MG63 (cell line): ENCODE results near the gene USP17L29. TPM values are rescaled to one million over a fixed set of nuclear protein-coding genes. Genes with fewer than 3 reads are reported as not detected.
"Not testable (repeated sequence)": the region's sequence is repeated elsewhere in the genome, so short reads cannot be mapped to it uniquely, and the experiment has no call there.

ENCODE experiments used
- DNase-seq: peaks from one replicate; pipeline ENCODE4 v3.0.0-alpha.2; 2020
- H3K27me3 ChIP-seq: fragments of 250-450 bp; sonication (Bioruptor Pico); 2 replicates; pipeline ENCODE4 v1.5.1; 2020; ENCODE audit warnings: mild to moderate bottlenecking, moderate library complexity
- H3K36me3 ChIP-seq: fragments of 250-450 bp; sonication (Bioruptor Pico); 2 replicates; pipeline ENCODE4 v1.5.1; 2020; ENCODE audit warnings: mild to moderate bottlenecking, moderate library complexity
- H3K4me3 ChIP-seq: fragments of 250-450 bp; sonication (Bioruptor Pico); 2 replicates; pipeline ENCODE4 v1.5.1; 2020; ENCODE audit warnings: mild to moderate bottlenecking, moderate library complexity
- H3K9me3 ChIP-seq: fragments of 250-450 bp; sonication (Bioruptor Pico); 2 replicates; pipeline ENCODE4 v1.5.1; 2020; ENCODE audit warnings: mild to moderate bottlenecking, moderate library complexity
- total RNA-seq: library from RNA; depleted of rRNA; stranded (reverse); fragments of >200 nt; shearing (Covaris generic); gene quantifications from 2 replicates; pipeline ENCODE4 v1.2.3, GENCODE V29; 2014; ENCODE audit warnings: low replicate concordance; rRNA removed

Gene USP17L29, protein sequence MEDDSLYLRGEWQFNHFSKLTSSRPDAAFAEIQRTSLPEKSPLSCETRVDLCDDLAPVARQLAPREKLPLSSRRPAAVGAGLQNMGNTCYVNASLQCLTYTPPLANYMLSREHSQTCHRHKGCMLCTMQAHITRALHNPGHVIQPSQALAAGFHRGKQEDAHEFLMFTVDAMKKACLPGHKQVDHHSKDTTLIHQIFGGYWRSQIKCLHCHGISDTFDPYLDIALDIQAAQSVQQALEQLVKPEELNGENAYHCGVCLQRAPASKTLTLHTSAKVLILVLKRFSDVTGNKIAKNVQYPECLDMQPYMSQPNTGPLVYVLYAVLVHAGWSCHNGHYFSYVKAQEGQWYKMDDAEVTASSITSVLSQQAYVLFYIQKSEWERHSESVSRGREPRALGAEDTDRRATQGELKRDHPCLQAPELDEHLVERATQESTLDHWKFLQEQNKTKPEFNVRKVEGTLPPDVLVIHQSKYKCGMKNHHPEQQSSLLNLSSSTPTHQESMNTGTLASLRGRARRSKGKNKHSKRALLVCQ
- total RNA-seq, result not detected in 2 replicates

DNA sequence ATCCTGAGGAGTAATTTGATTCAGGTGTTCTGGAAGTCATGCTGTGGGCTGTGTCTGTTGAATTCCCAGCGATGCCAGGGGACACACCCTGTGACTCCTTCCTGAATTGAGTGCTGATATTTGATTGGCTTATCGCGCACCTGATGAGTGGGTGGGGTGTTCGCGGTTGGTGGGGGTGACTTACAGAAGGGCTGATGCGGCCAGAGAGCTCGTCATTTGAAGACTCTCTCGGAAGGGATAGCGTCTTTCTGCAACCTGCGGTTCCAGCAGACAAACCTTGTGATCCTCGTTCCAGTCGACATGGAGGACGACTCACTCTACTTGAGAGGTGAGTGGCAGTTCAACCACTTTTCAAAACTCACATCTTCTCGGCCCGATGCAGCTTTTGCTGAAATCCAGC is at the start of gene USP17L29:
USP17L29 (plus strand) TSS at position 301 of the 400 bp plus-strand sequence; CDS start at position 301, 0 bp downstream.
- H3K36me3 ChIP-seq, H3K9me3 ChIP-seq, H3K27me3 ChIP-seq, H3K4me3 ChIP-seq, DNase-seq: not testable (repeated sequence)

DNA sequence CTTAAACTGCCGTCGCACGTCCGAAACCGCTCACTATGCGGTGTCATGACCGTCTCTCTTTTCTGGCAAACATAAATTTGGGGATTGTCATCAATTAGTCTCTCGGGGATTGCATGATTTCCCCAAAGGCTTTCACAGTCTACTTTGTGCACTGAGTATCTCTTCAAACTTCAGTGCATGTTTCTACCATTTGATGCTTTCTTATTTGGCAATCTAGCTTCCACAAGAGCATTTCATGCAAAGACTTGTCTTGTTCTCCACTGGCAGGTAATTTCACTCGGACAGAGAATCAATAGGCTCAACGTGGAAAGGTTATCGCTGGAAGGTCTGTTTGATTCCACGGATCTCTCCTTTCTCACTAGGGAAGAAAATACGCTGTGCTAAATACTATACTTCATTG is 29.2 kb upstream of the USP17L29 start:
- not testable (repeated sequence) for H3K4me3 ChIP-seq, H3K36me3 ChIP-seq, H3K27me3 ChIP-seq, H3K9me3 ChIP-seq, DNase-seq

DNA sequence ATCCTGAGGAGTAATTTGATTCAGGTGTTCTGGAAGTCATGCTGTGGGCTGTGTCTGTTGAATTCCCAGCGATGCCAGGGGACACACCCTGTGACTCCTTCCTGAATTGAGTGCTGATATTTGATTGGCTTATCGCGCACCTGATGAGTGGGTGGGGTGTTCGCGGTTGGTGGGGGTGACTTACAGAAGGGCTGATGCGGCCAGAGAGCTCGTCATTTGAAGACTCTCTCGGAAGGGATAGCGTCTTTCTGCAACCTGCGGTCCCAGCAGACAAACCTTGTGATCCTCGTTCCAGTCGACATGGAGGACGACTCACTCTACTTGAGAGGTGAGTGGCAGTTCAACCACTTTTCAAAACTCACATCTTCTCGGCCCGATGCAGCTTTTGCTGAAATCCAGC is 28.6 kb upstream of the USP17L29 start, which contains the start of gene USP17L24:
USP17L24 (plus strand) TSS at position 301 of the 400 bp plus-strand sequence; CDS start at position 301, 0 bp downstream.
- not testable (repeated sequence) for H3K36me3 ChIP-seq, H3K9me3 ChIP-seq, DNase-seq, H3K4me3 ChIP-seq, H3K27me3 ChIP-seq

DNA sequence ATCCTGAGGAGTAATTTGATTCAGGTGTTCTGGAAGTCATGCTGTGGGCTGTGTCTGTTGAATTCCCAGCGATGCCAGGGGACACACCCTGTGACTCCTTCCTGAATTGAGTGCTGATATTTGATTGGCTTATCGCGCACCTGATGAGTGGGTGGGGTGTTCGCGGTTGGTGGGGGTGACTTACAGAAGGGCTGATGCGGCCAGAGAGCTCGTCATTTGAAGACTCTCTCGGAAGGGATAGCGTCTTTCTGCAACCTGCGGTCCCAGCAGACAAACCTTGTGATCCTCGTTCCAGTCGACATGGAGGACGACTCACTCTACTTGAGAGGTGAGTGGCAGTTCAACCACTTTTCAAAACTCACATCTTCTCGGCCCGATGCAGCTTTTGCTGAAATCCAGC is 23.8 kb upstream of the USP17L29 start, which contains the start of gene USP17L25:
USP17L25 (plus strand) TSS at position 301 of the 400 bp plus-strand sequence; CDS start at position 301, 0 bp downstream.
- not testable (repeated sequence) for DNase-seq, H3K9me3 ChIP-seq, H3K27me3 ChIP-seq, H3K4me3 ChIP-seq, H3K36me3 ChIP-seq

DNA sequence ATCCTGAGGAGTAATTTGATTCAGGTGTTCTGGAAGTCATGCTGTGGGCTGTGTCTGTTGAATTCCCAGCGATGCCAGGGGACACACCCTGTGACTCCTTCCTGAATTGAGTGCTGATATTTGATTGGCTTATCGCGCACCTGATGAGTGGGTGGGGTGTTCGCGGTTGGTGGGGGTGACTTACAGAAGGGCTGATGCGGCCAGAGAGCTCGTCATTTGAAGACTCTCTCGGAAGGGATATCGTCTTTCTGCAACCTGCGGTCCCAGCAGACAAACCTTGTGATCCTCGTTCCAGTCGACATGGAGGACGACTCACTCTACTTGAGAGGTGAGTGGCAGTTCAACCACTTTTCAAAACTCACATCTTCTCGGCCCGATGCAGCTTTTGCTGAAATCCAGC is 19.1 kb upstream of the USP17L29 start, which contains the start of gene USP17L26:
USP17L26 (plus strand) TSS at position 301 of the 400 bp plus-strand sequence; CDS start at position 301, 0 bp downstream.
- not testable (repeated sequence) for H3K36me3 ChIP-seq, H3K4me3 ChIP-seq, DNase-seq, H3K27me3 ChIP-seq, H3K9me3 ChIP-seq

DNA sequence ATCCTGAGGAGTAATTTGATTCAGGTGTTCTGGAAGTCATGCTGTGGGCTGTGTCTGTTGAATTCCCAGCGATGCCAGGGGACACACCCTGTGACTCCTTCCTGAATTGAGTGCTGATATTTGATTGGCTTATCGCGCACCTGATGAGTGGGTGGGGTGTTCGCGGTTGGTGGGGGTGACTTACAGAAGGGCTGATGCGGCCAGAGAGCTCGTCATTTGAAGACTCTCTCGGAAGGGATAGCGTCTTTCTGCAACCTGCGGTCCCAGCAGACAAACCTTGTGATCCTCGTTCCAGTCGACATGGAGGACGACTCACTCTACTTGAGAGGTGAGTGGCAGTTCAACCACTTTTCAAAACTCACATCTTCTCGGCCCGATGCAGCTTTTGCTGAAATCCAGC is 14.3 kb upstream of the USP17L29 start, which contains the start of gene USP17L5:
USP17L5 (plus strand) TSS at position 301 of the 400 bp plus-strand sequence; CDS start at position 301, 0 bp downstream.
- H3K36me3 ChIP-seq, H3K4me3 ChIP-seq, H3K9me3 ChIP-seq, DNase-seq, H3K27me3 ChIP-seq: not testable (repeated sequence)

DNA sequence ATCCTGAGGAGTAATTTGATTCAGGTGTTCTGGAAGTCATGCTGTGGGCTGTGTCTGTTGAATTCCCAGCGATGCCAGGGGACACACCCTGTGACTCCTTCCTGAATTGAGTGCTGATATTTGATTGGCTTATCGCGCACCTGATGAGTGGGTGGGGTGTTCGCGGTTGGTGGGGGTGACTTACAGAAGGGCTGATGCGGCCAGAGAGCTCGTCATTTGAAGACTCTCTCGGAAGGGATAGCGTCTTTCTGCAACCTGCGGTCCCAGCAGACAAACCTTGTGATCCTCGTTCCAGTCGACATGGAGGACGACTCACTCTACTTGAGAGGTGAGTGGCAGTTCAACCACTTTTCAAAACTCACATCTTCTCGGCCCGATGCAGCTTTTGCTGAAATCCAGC is 9.6 kb upstream of the USP17L29 start, which contains the start of gene USP17L27:
USP17L27 (plus strand) TSS at position 301 of the 400 bp plus-strand sequence; CDS start at position 301, 0 bp downstream.
- not testable (repeated sequence) for DNase-seq, H3K36me3 ChIP-seq, H3K9me3 ChIP-seq, H3K27me3 ChIP-seq, H3K4me3 ChIP-seq

DNA sequence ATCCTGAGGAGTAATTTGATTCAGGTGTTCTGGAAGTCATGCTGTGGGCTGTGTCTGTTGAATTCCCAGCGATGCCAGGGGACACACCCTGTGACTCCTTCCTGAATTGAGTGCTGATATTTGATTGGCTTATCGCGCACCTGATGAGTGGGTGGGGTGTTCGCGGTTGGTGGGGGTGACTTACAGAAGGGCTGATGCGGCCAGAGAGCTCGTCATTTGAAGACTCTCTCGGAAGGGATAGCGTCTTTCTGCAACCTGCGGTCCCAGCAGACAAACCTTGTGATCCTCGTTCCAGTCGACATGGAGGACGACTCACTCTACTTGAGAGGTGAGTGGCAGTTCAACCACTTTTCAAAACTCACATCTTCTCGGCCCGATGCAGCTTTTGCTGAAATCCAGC is 4.8 kb upstream of the USP17L29 start, which contains the start of gene USP17L28:
USP17L28 (plus strand) TSS at position 301 of the 400 bp plus-strand sequence; CDS start at position 301, 0 bp downstream.
- H3K9me3 ChIP-seq, H3K27me3 ChIP-seq, H3K36me3 ChIP-seq, H3K4me3 ChIP-seq, DNase-seq: not testable (repeated sequence)

DNA sequence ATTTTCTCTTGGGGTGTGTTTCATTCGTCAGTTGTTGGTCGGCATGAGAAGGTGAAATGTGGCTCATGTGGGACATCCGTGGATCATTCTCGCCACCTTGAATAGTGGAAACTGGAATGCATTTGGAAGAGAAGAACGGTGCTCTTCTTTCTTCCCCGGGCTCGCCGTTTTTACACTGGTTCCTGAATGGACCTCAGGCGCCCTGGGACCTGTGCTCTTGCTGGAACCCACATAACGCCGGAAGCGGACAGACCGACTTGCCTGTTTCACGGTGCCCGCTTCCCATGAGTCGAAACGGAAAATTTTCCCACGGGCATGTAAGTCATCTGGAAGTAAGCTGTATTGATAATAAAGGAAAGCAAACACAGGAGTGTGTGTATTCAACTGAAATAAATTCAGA is 2.6 kb upstream of the USP17L29 start:
- H3K4me3 ChIP-seq, H3K9me3 ChIP-seq, H3K27me3 ChIP-seq, DNase-seq, H3K36me3 ChIP-seq: not testable (repeated sequence)

DNA sequence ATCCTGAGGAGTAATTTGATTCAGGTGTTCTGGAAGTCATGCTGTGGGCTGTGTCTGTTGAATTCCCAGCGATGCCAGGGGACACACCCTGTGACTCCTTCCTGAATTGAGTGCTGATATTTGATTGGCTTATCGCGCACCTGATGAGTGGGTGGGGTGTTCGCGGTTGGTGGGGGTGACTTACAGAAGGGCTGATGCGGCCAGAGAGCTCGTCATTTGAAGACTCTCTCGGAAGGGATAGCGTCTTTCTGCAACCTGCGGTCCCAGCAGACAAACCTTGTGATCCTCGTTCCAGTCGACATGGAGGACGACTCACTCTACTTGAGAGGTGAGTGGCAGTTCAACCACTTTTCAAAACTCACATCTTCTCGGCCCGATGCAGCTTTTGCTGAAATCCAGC is 9.4 kb downstream of the USP17L29 start, which contains the start of gene USP17L30:
USP17L30 (plus strand) TSS at position 301 of the 400 bp plus-strand sequence; CDS start at position 301, 0 bp downstream.
- H3K27me3 ChIP-seq, H3K9me3 ChIP-seq, H3K4me3 ChIP-seq, H3K36me3 ChIP-seq, DNase-seq: not testable (repeated sequence)

DNA sequence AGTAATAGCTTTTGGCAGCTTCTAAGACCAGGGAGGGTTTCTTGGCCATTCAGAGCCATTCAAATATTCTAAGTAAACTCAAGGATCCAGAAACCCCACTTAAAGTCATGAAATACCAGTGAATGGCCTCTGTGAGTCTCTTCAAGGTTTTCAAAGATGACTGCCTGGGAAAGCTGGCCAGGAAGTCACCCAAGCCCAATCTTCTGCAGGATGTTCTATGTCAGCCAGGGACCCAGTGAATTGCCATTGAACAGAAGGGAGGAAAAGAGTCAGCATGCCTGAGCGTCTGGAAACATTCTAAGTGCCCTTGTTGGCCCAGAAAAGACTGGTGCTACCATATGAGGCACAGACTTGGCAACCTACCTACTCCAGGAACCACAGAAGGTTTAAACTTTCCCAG is 26.4 kb downstream of the USP17L29 start:
- H3K36me3 ChIP-seq, H3K9me3 ChIP-seq, H3K4me3 ChIP-seq, DNase-seq, H3K27me3 ChIP-seq: not testable (repeated sequence)

DNA sequence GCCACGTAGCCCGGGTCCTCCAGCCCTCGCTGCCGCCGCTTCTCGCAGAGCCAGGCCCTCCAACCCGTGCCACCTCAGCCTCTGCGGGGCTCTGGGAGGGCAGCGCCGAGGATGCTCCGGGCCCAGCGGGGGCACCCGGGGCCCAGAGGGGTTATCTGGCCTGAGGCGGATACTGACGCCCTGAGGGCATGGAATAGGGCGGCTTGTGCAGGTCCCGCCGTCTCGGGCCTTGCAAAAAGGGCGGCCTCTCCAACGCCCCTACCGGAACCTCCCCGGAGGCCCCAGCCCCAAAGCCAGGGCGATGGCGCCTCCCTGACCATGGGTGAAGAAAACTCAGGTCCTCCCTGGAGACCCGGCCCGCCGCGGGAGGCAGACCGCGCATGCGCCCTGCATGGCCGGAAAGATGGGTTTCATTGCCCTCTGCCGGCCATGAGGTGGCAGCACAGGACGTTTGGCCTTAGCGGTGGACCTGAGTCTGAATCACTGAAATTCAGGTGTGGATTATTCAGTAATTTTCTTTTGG is 27.6 kb downstream of the USP17L29 start:
- peak; percentile 24 for DNase-seq
- H3K9me3 ChIP-seq, H3K27me3 ChIP-seq, H3K36me3 ChIP-seq, H3K4me3 ChIP-seq: not testable (repeated sequence)

DNA sequence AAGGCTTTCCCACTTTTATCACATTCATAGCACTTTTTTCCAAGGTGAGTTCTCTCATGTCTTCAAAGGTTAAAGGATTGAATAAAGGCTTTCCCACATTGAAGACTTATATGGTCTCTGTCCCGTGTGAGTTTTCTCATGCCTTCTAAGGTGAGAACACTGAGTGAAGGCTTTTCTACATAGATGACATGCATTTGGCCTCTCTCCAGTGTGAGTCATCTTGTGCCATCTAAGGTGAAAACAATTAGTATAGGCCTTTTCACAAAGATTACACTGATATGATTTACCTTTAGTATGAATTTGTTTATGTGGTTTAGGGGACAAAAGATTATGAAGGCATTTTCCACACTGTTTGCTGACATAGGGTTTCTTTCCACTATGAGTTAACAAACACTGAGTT is 30.7 kb downstream of the USP17L29 start:
- Histone ChIP-seq H3K27me3 (no peaks in the 10 kb centered on the region), H3K9me3 (no peaks in the 10 kb centered on the region), H3K36me3 (no peaks in the 10 kb centered on the region), H3K4me3 (no peak overlapping the region)
- no peak for DNase-seq

DNA sequence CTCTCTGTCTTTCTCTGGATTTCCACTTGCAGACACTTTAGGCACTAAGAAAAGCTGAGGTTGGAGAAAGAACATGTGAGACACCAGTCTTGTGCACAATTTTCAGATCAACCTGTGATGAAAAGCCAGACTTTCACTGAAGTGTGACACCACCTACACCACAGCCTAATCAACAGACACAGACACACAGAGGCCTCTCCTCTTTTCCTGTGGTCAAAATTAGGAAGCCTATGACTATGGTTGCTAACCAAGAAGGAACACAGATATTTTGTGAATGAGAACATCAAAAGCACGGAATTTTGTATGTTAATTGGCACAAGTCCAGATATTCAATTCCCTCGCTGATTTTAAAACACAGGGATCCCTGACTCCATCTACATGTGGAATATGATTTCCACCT is 35.6 kb downstream of the USP17L29 start:
- not testable (repeated sequence) for DNase-seq, H3K4me3 ChIP-seq, H3K9me3 ChIP-seq

More for the DNA sequence above, 35.6 kb downstream of the USP17L29 start:
- H3K27me3 ChIP-seq, H3K36me3 ChIP-seq: not testable (repeated sequence)
